ENCODE measurements around the gene NISCH.

NISCH gene

GRCh38 chr3:52458770-52459545, 3.6 kb downstream of the NISCH start:
- H3K36me3 ChIP-seq (ENCODE audit: control insufficient read depth, insufficient read depth, low read length), result peaks cover 52% of the 10 kb centered on the region
- peaks cover 19% of the 10 kb centered on the region for H3K4me1 ChIP-seq (ENCODE audit: control insufficient read depth, insufficient read depth, low read length)
- no peaks in the 10 kb centered on the region for H3K9me3 ChIP-seq (ENCODE audit: control insufficient read depth, insufficient read depth, low read depth, low read length)
- no peak overlapping the region for H3K4me3 ChIP-seq (ENCODE audit: low read depth, low read length)
- no peak overlapping the region for H3K27ac ChIP-seq (ENCODE audit: low read depth, low read length)
- H3K27me3 ChIP-seq (ENCODE audit: control insufficient read depth, insufficient read depth, low read length), result no peaks in the 10 kb centered on the region
- no peak overlapping the region for H3K9ac ChIP-seq (ENCODE audit: low read length)

DNA sequence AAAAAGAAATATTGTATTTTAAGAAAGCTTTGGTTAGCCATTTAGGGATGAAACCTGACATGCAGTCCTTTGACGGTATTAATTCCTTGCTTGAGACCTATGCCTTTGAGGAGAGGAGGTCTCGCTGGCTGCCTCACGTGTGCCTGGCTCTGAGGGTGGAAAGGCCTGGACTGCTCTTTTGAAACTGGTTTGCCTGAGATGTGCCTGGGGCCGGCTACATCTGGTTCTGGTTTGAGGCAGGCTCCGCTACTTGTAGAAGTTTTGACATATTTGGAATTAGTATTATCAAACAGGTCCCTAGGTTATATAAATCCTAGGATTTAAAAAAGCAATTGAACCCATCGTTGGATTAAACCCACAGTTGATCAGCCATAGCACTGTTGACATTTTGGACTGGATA, 6.5 kb downstream of the NISCH start:
- no peaks in the 10 kb centered on the region for H3K9me3 ChIP-seq (ENCODE audit: control insufficient read depth, insufficient read depth, low read depth, low read length)
- H3K27ac ChIP-seq (ENCODE audit: low read depth, low read length), result no peak overlapping the region
- H3K36me3 ChIP-seq (ENCODE audit: control insufficient read depth, insufficient read depth, low read length), result peaks cover 69% of the 10 kb centered on the region
- H3K4me3 ChIP-seq (ENCODE audit: low read depth, low read length), result no peak overlapping the region
- no peaks in the 10 kb centered on the region for H3K27me3 ChIP-seq (ENCODE audit: control insufficient read depth, insufficient read depth, low read length)
- peaks cover 4% of the 10 kb centered on the region for H3K4me1 ChIP-seq (ENCODE audit: control insufficient read depth, insufficient read depth, low read length)
- H3K9ac ChIP-seq (ENCODE audit: low read length), result no peak overlapping the region

DNA sequence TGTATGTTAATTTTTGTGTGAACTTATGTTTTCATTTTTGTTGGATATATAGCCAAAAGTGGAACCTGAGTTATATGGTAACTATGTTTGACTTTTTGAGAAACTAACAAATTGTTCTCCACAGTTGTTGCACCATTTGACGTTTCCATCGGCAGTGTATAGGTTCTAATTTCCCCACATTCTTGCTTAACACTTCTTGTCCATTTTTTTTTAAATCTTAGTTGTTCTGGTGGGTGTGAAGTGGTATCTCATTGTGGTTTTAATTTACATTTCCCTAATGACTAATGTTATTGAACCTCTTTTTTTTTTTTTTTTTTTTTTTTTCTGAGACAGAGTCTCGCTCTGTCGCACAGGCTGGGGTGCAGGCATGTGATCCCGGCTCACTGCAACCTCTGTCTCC, 8.0 kb downstream of the NISCH start:
- Histone ChIP-seq H3K4me1 (ENCODE audit: control insufficient read depth, insufficient read depth, low read length) (no peaks in the 10 kb centered on the region; the same call in 1 of the 2 replicates), H3K27ac (ENCODE audit: low read depth, low read length) (no peak overlapping the region), H3K4me3 (ENCODE audit: low read depth, low read length) (no peak overlapping the region), H3K27me3 (ENCODE audit: control insufficient read depth, insufficient read depth, low read length) (no peaks in the 10 kb centered on the region), H3K9me3 (ENCODE audit: control insufficient read depth, insufficient read depth, low read depth, low read length) (no peaks in the 10 kb centered on the region), H3K9ac (ENCODE audit: low read length) (no peak overlapping the region), H3K36me3 (ENCODE audit: control insufficient read depth, insufficient read depth, low read length) (peaks cover 68% of the 10 kb centered on the region)

GRCh38 chr3:52468336-52468735, 12.9 kb downstream of the NISCH start:
- H3K27me3 ChIP-seq (ENCODE audit: control insufficient read depth, insufficient read depth, low read length), result no peaks in the 10 kb centered on the region
- H3K4me3 ChIP-seq (ENCODE audit: low read depth, low read length), result no peak overlapping the region
- no peaks in the 10 kb centered on the region for H3K9me3 ChIP-seq (ENCODE audit: control insufficient read depth, insufficient read depth, low read depth, low read length)
- no peak overlapping the region for H3K27ac ChIP-seq (ENCODE audit: low read depth, low read length)
- no peak overlapping the region for H3K9ac ChIP-seq (ENCODE audit: low read length)
- peaks cover 64% of the 10 kb centered on the region for H3K36me3 ChIP-seq (ENCODE audit: control insufficient read depth, insufficient read depth, low read length)
- H3K4me1 ChIP-seq (ENCODE audit: control insufficient read depth, insufficient read depth, low read length), result no peaks in the 10 kb centered on the region; the same call in 1 of the 2 replicates

DNA sequence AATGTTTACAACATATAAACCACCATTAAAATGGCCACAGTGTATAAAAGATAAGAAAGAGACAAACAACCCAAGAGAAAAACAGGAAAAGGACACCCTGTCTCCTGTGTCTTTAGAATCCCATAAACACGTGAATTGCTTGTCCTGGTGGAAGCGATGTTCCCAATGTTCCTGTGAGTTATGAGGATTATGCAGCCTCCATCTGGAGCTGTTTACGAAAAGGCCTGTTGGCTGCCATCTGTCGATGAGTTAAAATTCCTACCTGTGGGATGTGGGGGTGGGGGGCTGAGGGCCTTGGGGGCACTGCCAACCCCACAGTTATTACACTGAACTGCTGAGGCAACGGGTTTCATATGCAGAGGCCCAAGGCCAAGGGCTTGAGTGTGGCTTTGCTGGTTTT, 13.6 kb downstream of the NISCH start:
- Histone ChIP-seq H3K4me3 (ENCODE audit: low read depth, low read length) (no peak overlapping the region), H3K4me1 (ENCODE audit: control insufficient read depth, insufficient read depth, low read length) (no peaks in the 10 kb centered on the region; the same call in 1 of the 2 replicates), H3K9me3 (ENCODE audit: control insufficient read depth, insufficient read depth, low read depth, low read length) (no peaks in the 10 kb centered on the region), H3K27me3 (ENCODE audit: control insufficient read depth, insufficient read depth, low read length) (no peaks in the 10 kb centered on the region), H3K27ac (ENCODE audit: low read depth, low read length) (no peak overlapping the region), H3K9ac (ENCODE audit: low read length) (no peak overlapping the region), H3K36me3 (ENCODE audit: control insufficient read depth, insufficient read depth, low read length) (peaks cover 69% of the 10 kb centered on the region)

DNA sequence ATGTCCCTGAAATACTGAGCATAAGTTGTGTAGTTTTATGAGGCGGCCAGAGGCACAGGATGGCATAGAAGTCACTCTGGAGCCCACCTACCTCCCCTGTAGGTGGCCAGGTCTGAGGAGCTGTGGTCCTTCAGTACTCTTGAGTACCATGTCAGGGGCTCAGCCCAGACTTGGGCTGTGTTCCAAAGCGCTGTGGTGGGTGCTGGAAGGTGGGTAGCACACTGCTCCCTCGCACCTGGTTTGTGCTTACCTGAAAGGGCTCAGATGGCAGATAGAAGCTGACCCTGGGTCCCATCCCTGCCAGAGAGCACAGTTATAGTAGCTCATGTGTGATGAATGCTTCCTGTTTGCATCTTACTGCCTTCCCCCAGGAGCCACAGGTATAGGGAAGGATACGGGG, 15.5 kb downstream of the NISCH start:
- H3K9ac ChIP-seq (ENCODE audit: low read length), result no peak overlapping the region
- peaks cover 75% of the 10 kb centered on the region for H3K36me3 ChIP-seq (ENCODE audit: control insufficient read depth, insufficient read depth, low read length)
- H3K27ac ChIP-seq (ENCODE audit: low read depth, low read length), result no peak overlapping the region
- H3K4me3 ChIP-seq (ENCODE audit: low read depth, low read length), result no peak overlapping the region
- no peaks in the 10 kb centered on the region for H3K9me3 ChIP-seq (ENCODE audit: control insufficient read depth, insufficient read depth, low read depth, low read length)
- H3K4me1 ChIP-seq (ENCODE audit: control insufficient read depth, insufficient read depth, low read length), result no peaks in the 10 kb centered on the region; the same call in 1 of the 2 replicates
- no peaks in the 10 kb centered on the region for H3K27me3 ChIP-seq (ENCODE audit: control insufficient read depth, insufficient read depth, low read length)

DNA sequence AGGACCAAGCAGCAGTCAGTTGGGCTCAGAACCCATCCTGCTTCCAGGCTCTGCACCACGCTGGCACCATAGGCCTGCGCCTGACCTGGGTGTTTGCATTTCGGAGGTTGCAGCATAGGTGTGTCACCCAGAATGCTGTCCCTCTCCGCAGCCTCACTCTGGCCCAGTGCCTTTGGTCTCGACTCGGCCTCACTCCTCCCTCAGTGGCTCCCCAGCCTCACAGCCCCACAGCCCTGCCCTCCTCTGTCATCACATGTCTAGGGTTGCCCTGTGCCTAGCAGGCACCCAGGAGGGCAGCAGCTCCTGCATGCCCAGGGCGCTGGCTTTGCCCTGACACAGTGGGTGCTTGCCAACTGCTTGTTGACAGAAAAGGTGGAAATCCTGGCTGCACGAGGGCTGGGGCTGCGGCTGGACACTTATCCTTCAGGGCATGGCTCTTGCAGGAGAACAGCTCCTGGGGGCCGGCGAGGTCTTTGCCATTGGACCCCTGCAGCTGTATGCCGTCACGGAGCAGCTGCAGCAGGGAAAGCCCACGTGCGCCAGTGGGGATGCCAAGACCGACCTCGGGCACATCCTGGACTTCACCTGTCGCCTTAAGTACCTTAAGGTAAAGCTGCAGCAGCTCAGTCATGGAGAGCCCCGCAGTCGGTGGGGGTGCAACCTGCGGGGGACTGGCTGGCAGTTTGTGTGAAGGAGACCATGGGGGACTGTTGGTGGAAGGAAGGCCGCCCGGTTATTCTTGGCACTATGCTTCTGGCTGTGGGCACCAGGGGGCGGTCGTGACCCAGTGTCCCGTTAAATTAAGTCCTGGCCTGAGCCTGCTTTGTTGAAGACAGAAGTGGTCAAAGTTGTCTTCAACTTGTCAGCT, 16.2 kb downstream of the NISCH start:
- H3K9ac ChIP-seq (ENCODE audit: low read length), result no peak overlapping the region
- H3K9me3 ChIP-seq (ENCODE audit: control insufficient read depth, insufficient read depth, low read depth, low read length), result no peaks in the 10 kb centered on the region
- no peak overlapping the region for H3K27ac ChIP-seq (ENCODE audit: low read depth, low read length)
- no peaks in the 10 kb centered on the region; the same call in 1 of the 2 replicates for H3K4me1 ChIP-seq (ENCODE audit: control insufficient read depth, insufficient read depth, low read length)
- no peak overlapping the region for H3K4me3 ChIP-seq (ENCODE audit: low read depth, low read length)
- peaks cover 76% of the 10 kb centered on the region for H3K36me3 ChIP-seq (ENCODE audit: control insufficient read depth, insufficient read depth, low read length)
- H3K27me3 ChIP-seq (ENCODE audit: control insufficient read depth, insufficient read depth, low read length), result no peaks in the 10 kb centered on the region

DNA sequence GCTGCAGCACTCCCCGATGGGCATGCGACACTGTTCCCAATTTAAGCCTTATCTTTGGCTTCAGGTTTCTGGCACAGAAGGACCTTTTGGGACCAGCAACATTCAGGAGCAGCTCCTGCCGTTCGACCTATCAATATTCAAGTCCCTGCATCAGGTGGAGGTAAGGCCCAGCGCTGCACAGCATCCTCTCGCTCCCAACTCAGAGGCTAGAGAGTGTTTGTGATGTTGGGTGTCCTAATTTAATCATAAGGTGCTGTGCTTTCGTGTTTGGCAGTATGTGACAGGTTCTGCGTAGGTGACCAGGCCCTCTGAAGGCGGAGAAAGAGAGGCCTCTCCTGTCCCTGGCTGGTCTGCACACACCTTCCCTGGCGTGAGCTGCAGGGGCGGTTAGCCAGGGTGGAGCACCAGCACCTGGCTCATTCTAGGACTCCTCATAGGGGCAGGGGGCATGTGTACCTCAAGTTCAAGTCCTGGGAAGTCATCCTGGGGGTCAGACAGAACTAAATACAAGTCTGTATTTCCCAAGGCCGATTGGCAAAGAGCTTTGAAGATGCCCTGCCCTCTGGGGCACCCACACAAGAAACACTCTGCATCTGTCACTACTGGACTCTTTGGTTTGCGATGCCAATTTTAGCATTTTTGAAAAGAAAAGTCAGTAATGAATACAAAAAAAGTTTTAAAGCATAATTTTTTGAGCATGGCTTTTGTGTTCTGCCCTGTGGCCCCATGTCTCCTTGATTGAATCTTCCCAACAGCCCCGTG, 17.0 kb downstream of the NISCH start:
- H3K36me3 ChIP-seq (ENCODE audit: control insufficient read depth, insufficient read depth, low read length), result peaks cover 76% of the 10 kb centered on the region
- H3K4me3 ChIP-seq (ENCODE audit: low read depth, low read length), result no peak overlapping the region
- no peak overlapping the region for H3K9ac ChIP-seq (ENCODE audit: low read length)
- H3K27ac ChIP-seq (ENCODE audit: low read depth, low read length), result no peak overlapping the region
- no peaks in the 10 kb centered on the region; the same call in 1 of the 2 replicates for H3K4me1 ChIP-seq (ENCODE audit: control insufficient read depth, insufficient read depth, low read length)
- no peaks in the 10 kb centered on the region for H3K27me3 ChIP-seq (ENCODE audit: control insufficient read depth, insufficient read depth, low read length)
- no peaks in the 10 kb centered on the region for H3K9me3 ChIP-seq (ENCODE audit: control insufficient read depth, insufficient read depth, low read depth, low read length)

DNA sequence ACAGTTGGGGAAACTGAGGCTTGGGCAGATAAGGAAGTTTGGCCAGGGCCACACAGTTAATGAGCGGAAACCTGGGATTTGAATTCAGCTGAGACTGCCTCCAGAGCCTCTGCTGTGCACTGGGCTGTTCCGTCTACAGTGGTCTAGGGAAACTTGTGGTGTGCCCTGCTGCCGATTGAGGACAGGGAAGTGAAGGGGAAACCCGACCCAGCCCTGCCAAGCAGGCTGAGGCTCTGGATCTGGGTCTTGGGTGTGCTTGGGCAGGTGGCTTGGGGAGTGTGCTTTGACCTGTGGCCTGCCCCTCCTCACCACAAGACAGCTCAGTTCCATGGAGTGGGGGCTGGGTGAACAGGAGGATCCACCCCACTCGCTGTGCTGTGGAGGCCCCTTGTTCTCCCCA, 17.6 kb downstream of the NISCH start:
- Histone ChIP-seq H3K9me3 (ENCODE audit: control insufficient read depth, insufficient read depth, low read depth, low read length) (no peaks in the 10 kb centered on the region), H3K27ac (ENCODE audit: low read depth, low read length) (no peak overlapping the region), H3K27me3 (ENCODE audit: control insufficient read depth, insufficient read depth, low read length) (no peaks in the 10 kb centered on the region), H3K9ac (ENCODE audit: low read length) (no peak overlapping the region), H3K36me3 (ENCODE audit: control insufficient read depth, insufficient read depth, low read length) (peaks cover 79% of the 10 kb centered on the region), H3K4me1 (ENCODE audit: control insufficient read depth, insufficient read depth, low read length) (no peaks in the 10 kb centered on the region; the same call in 1 of the 2 replicates), H3K4me3 (ENCODE audit: low read depth, low read length) (no peak overlapping the region)

GRCh38 chr3:52477076-52477795, 21.8 kb downstream of the NISCH start:
- H3K4me3 ChIP-seq (ENCODE audit: low read depth, low read length), result no peak overlapping the region
- no peaks in the 10 kb centered on the region for H3K27me3 ChIP-seq (ENCODE audit: control insufficient read depth, insufficient read depth, low read length)
- no peaks in the 10 kb centered on the region for H3K9me3 ChIP-seq (ENCODE audit: control insufficient read depth, insufficient read depth, low read depth, low read length)
- H3K9ac ChIP-seq (ENCODE audit: low read length), result no peak overlapping the region
- H3K4me1 ChIP-seq (ENCODE audit: control insufficient read depth, insufficient read depth, low read length), result no peaks in the 10 kb centered on the region
- no peak overlapping the region for H3K27ac ChIP-seq (ENCODE audit: low read depth, low read length)
- H3K36me3 ChIP-seq (ENCODE audit: control insufficient read depth, insufficient read depth, low read length), result peaks cover 94% of the 10 kb centered on the region
